Esophagus muscularis mucosa (tissue), 4 donors: ENCODE data around the gene LDLRAD2. TPM values are rescaled to one million over a fixed set of nuclear protein-coding genes. Genes with fewer than 3 reads are reported as not detected.

Experiments used
- DNase-seq: peaks from one replicate; pipeline ENCODE4 v3.0.0-alpha.2; 2017; ENCODE audit errors: extremely low spot score
- H3K27ac ChIP-seq, 4 donors: fragments of 200-600 bp; sonication (generic); replicated peaks in 1 of 4; 1 replicate in 3 of 4; 2 replicates in 1 of 4; pipeline ENCODE4 v1.5.1; 2016 to 2019; ENCODE audit warnings: mild to moderate bottlenecking in 1 of 4
- H3K27me3 ChIP-seq, 4 donors: fragments of 200-600 bp; sonication (generic); one replicate each; pipeline versions ENCODE4 v1.5.1 to v1.6.0; 2016 to 2019
- H3K36me3 ChIP-seq, 4 donors: fragments of 200-600 bp; sonication (generic); one replicate each; pipeline ENCODE4 v1.5.1; 2016 to 2019
- H3K4me1 ChIP-seq, 4 donors: fragments of 200-600 bp; sonication (generic); one replicate each; pipeline ENCODE4 v1.5.1; 2016 to 2019
- H3K4me3 ChIP-seq, 4 donors: fragments of 200-600 bp; sonication (generic); 1 replicate in 2 of 4; 2 replicates in 2 of 4; pipeline ENCODE4 v1.5.1; 2016 to 2019; ENCODE audit warnings: mild to moderate bottlenecking in 4 of 4, moderate library complexity in 1 of 4
- H3K9me3 ChIP-seq, 4 donors: fragments of 200-600 bp; sonication (generic); 1 replicate in 3 of 4; 2 replicates in 1 of 4; pipeline ENCODE4 v1.5.1; 2016 to 2019
- EP300 ChIP-seq: sonication (generic); formaldehyde crosslinking; IDR thresholded peaks from one replicate; pipeline ENCODE4 v1.6.1; 2017; ENCODE audit warnings: antibody characterized with exemption
- POLR2A ChIP-seq: fragments of 450-650 bp; IDR thresholded peaks from one replicate; pipeline ENCODE4 v1.6.1; 2017; ENCODE audit warnings: antibody characterized with exemption, moderate library complexity, mild to moderate bottlenecking, low read depth
- POLR2AphosphoS5 ChIP-seq, 2 donors: sonication (generic); formaldehyde crosslinking; IDR thresholded peaks; one replicate each; pipeline ENCODE4 v1.6.1; 2017; ENCODE audit warnings: antibody characterized with exemption in 2 of 2
- WGBS: methylation state at CpG from one replicate; pipeline ENCODE4 v1.1.5; 2018; 5-methylcytosine and 5-hydroxymethylcytosine counted together
- intact Hi-C: fragments of 100-400 bp; cut with DNase I; formaldehyde crosslinking; loops from one replicate; pipeline ENCODE4 v1.15.1; 2023
- total RNA-seq, 4 donors: library from RNA; depleted of rRNA; stranded (reverse); fragments of >200 nt; gene quantifications; one replicate each; pipeline versions ENCODE4 v1.1.0 to v1.2.1, GENCODE V29; 2016
- TF ChIP-seq, protein P1 (sequence below), 3 experiments: fragments of 200-600 bp in 2 of 3; fragments of 450-650 bp in 1 of 3; sonication (generic) in 2 of 3; IDR thresholded peaks; one replicate each; pipeline ENCODE4 v1.5.1; 2017 to 2019; ENCODE audit warnings: antibody characterized with exemption in 3 of 3, mild to moderate bottlenecking in 2 of 3, moderate library complexity in 1 of 3

Gene LDLRAD2
- total RNA-seq, 4 donors from 2014 or later = not detected

- Histone ChIP-seq H3K27ac (peak overlapping the region; percentile 77 to 87 (median 82)), H3K36me3 (peaks cover 85 to 100% (median 97%) of the 10 kb centered on the region in 4 donors), H3K4me1 (peaks cover 16 to 56% (median 45%) of the 10 kb centered on the region in 4 donors), H3K27me3 (no peaks in the 10 kb centered on the region), H3K4me3 (no peak overlapping the region), H3K9me3 (no peaks in the 10 kb centered on the region)
- 73% methylated on average over 3 of the region's 10 CpGs for whole genome bisulfite sequencing
- no peak for DNase-seq
- intact Hi-C loops = no loop called here
- no peak for TF ChIP-seq EP300
- TF ChIP-seq, protein P1, sequence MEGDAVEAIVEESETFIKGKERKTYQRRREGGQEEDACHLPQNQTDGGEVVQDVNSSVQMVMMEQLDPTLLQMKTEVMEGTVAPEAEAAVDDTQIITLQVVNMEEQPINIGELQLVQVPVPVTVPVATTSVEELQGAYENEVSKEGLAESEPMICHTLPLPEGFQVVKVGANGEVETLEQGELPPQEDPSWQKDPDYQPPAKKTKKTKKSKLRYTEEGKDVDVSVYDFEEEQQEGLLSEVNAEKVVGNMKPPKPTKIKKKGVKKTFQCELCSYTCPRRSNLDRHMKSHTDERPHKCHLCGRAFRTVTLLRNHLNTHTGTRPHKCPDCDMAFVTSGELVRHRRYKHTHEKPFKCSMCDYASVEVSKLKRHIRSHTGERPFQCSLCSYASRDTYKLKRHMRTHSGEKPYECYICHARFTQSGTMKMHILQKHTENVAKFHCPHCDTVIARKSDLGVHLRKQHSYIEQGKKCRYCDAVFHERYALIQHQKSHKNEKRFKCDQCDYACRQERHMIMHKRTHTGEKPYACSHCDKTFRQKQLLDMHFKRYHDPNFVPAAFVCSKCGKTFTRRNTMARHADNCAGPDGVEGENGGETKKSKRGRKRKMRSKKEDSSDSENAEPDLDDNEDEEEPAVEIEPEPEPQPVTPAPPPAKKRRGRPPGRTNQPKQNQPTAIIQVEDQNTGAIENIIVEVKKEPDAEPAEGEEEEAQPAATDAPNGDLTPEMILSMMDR (IDR thresholded peaks at IDR 0.05) = no peak
- no peak for TF ChIP-seq POLR2A
- no peak for TF ChIP-seq POLR2AphosphoS5 (IDR thresholded peaks at IDR 0.05)
Measured at GRCh38 chr1:21873761-21874160, 61.7 kb downstream of the LDLRAD2 start.

DNA sequence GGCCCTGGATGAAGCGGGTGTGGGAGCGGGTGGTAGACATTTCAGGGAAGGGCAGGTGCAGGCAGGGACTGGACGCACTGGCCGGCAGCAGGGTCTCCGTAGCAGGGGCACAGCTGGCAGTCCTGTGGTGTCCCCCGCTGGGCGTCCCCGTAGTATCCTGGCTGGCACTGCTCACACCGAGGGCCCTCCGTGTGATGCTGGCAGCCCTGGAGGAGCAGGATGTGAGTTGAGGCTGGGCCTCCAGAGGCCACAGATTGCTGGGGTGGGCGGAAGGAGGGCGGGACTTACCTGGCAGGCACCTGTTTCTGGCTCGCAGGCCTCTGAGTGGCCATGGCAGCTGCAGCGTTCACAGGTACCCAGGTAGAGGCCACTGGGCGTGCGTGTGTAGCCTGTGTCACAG is 62.3 kb downstream of the LDLRAD2 start:
- intact Hi-C loops = no loop called here
- 91% methylated on average over 7 of the region's 16 CpGs for WGBS

More for the DNA sequence above, 62.3 kb downstream of the LDLRAD2 start:
- DNase-seq = no peak
- Histone ChIP-seq H3K4me1 (peaks cover 16 to 51% (median 41%) of the 10 kb centered on the region in 4 donors), H3K9me3 (no peaks in the 10 kb centered on the region), H3K27ac (peak overlapping the region; percentile 77 to 87 (median 82)), H3K27me3 (no peaks in the 10 kb centered on the region), H3K4me3 (no peak overlapping the region), H3K36me3 (peaks cover 87 to 100% (median 97%) of the 10 kb centered on the region in 4 donors)
- TF ChIP-seq POLR2AphosphoS5 (IDR thresholded peaks at IDR 0.05) (no peak), EP300 (no peak), POLR2A (no peak)
- TF ChIP-seq, protein P1 (IDR thresholded peaks at IDR 0.05) = no peak

Other genes starting within 250 kb of the LDLRAD2 start
- under 1 TPM; 0.33 to 0.83 (median 0.56) TPM for gene RAP1GAP, start 142.9 kb upstream of the LDLRAD2 start, total RNA-seq
- 10 to 100 TPM; 29.3 to 46.5 (median 37.7) TPM for gene USP48, start 29.1 kb upstream of the LDLRAD2 start, total RNA-seq
- gene HSPG2, start 125.0 kb downstream of the LDLRAD2 start, total RNA-seq = 1,000 to 10,000 TPM in 1 of 4 donors, 100 to 1,000 TPM in 3; 414 to 1,199 (median 595) TPM
- not detected for gene CELA3B, start 164.8 kb downstream of the LDLRAD2 start, total RNA-seq
- gene CELA3A, start 189.4 kb downstream of the LDLRAD2 start, total RNA-seq = not detected
- 100 to 1,000 TPM; 177 to 243 (median 204) TPM for gene CDC42, start 240.4 kb downstream of the LDLRAD2 start, total RNA-seq